IMR-90 (cell line): ENCODE data around the gene SPATA31E1. TPM values are rescaled to one million over a fixed set of nuclear protein-coding genes. Genes with fewer than 3 reads are reported as not detected.

Experiments used
- ATAC-seq: fragments of 200-7000 bp; cut with Tn5 transposase; 2 replicates; pipeline ENCODE4 v1.9.1; 2020; ENCODE audit warnings: low read depth, mild to moderate bottlenecking, moderate library complexity
- BruUV-seq: library from RNA; stranded (reverse); fragments of 400-500 nt; replicated peaks from 2 replicates; lab custom pipeline; 2021; lab: Mats Ljungman, UMichigan
- CTCF ChIA-PET: fragments of 300-600 bp; formaldehyde crosslinking; extraction: SDS; loops from one replicate; lab custom pipeline; 2021; ENCODE audit warnings: antibody characterized with exemption; lab: Yijun Ruan, JAX
- POLR2A ChIA-PET: fragments of 300-600 bp; sonication (Branson Sonifier 250); formaldehyde crosslinking; loops from one replicate; lab custom pipeline; 2022; ENCODE audit warnings: antibody characterized with exemption; ENCODE audit not compliant: unreplicated experiment; lab: Charles Lee
- DNase-seq: peaks from one replicate; pipeline ENCODE4 v3.0.0; 2013
- H2AFZ ChIP-seq: replicated peaks from 2 replicates; pipeline ENCODE3; 2013; ENCODE audit warnings: low read length, mild to moderate bottlenecking; ENCODE audit not compliant: poor library complexity
- H2AK5ac ChIP-seq: 2 replicates; pipeline ENCODE4 v1.6.1; 2013; ENCODE audit warnings: low read depth, low read length, inconsistent platforms
- H2AK9ac ChIP-seq: replicated peaks from 2 replicates; pipeline ENCODE3; 2013; ENCODE audit warnings: mild to moderate bottlenecking, low read depth, low read length, moderate library complexity; ENCODE audit not compliant: poor library complexity
- H2BK120ac ChIP-seq: 2 replicates; pipeline ENCODE4 v1.6.1; 2013; ENCODE audit warnings: low read depth, low read length, inconsistent platforms
- H2BK15ac ChIP-seq: 3 replicates; pipeline ENCODE4 v1.6.1; 2013; ENCODE audit warnings: low read depth, low read length, inconsistent platforms
- H2BK20ac ChIP-seq: 2 replicates; pipeline ENCODE4 v1.6.1; 2013; ENCODE audit warnings: low read depth, mild to moderate bottlenecking, inconsistent platforms, low read length, moderate library complexity
- H2BK5ac ChIP-seq: 2 replicates; pipeline ENCODE4 v1.6.1; 2013; ENCODE audit warnings: mild to moderate bottlenecking, low read depth, low read length, inconsistent platforms; ENCODE audit not compliant: poor library complexity, severe bottlenecking
- H3K14ac ChIP-seq: replicated peaks from 2 replicates; pipeline ENCODE4 v1.6.1; 2013; ENCODE audit warnings: low read depth, low read length, inconsistent platforms
- H3K18ac ChIP-seq: 2 replicates; pipeline ENCODE4 v1.6.1; 2013; ENCODE audit warnings: low read depth, low read length, control low read depth
- H3K23ac ChIP-seq: 2 replicates; pipeline ENCODE4 v1.6.1; 2013; ENCODE audit warnings: low read depth, low read length, inconsistent platforms
- H3K27ac ChIP-seq: 2 replicates; pipeline ENCODE4 v1.5.1; 2013; ENCODE audit warnings: mild to moderate bottlenecking, control low read depth, low read length; ENCODE audit not compliant: insufficient read depth
- H3K27me3 ChIP-seq: 2 replicates; pipeline ENCODE4 v1.6.1; 2013; ENCODE audit warnings: low read length; ENCODE audit not compliant: control insufficient read depth, insufficient read depth
- H3K36me3 ChIP-seq: 2 replicates; pipeline ENCODE4 v1.6.1; 2013; ENCODE audit warnings: low read length, mixed read lengths; ENCODE audit not compliant: control insufficient read depth, insufficient read depth
- H3K4ac ChIP-seq: 2 replicates; pipeline ENCODE4 v1.6.1; 2013; ENCODE audit warnings: low read depth, low read length, inconsistent platforms
- H3K4me1 ChIP-seq: 2 replicates; pipeline ENCODE4 v1.6.1; 2013; ENCODE audit warnings: low read length, mixed read lengths; ENCODE audit not compliant: control insufficient read depth, insufficient read depth
- H3K4me2 ChIP-seq: 2 replicates; pipeline ENCODE4 v1.6.1; 2013; ENCODE audit warnings: low read depth, mild to moderate bottlenecking, control low read depth, low read length, moderate library complexity
- H3K4me3 ChIP-seq: 2 replicates; pipeline ENCODE4 v1.5.1; 2013; ENCODE audit warnings: low read depth, mild to moderate bottlenecking, control low read depth, low read length, moderate library complexity; ENCODE audit not compliant: insufficient read depth
- H3K56ac ChIP-seq: 2 replicates; pipeline ENCODE4 v1.6.1; 2013; ENCODE audit warnings: low read length, inconsistent platforms; ENCODE audit not compliant: insufficient read depth; ENCODE audit errors: extremely low read depth
- H3K79me1 ChIP-seq, 2 experiments: 2 replicates each; pipeline ENCODE4 v1.6.1; 2013; ENCODE audit warnings: low read length in 2 of 2, inconsistent platforms in 1 of 2, low read depth in 1 of 2
- H3K9ac ChIP-seq: 2 replicates; pipeline ENCODE4 v1.6.1; 2013; ENCODE audit warnings: low read depth, low read length, control low read depth
- H3K9me1 ChIP-seq: 2 replicates; pipeline ENCODE4 v1.6.1; 2013; ENCODE audit warnings: low read length, inconsistent platforms; ENCODE audit not compliant: insufficient read depth
- H3K9me3 ChIP-seq: 2 replicates; pipeline ENCODE4 v1.6.1; 2013; ENCODE audit warnings: low read length; ENCODE audit not compliant: control insufficient read depth, insufficient read depth
- H4K20me1 ChIP-seq: 2 replicates; pipeline ENCODE4 v1.6.1; 2013; ENCODE audit warnings: low read length, inconsistent platforms; ENCODE audit not compliant: insufficient read depth
- H4K5ac ChIP-seq: 2 replicates; pipeline ENCODE4 v1.6.1; 2013; ENCODE audit warnings: mild to moderate bottlenecking, low read depth, low read length, control low read depth
- H4K8ac ChIP-seq, 2 experiments: 2 replicates each; pipeline ENCODE4 v1.6.1; 2013; ENCODE audit warnings: low read depth in 2 of 2, low read length in 2 of 2, control low read depth in 1 of 2, inconsistent platforms in 1 of 2
- H4K91ac ChIP-seq: 2 replicates; pipeline ENCODE4 v1.6.1; 2013; ENCODE audit warnings: low read depth, low read length, inconsistent platforms; ENCODE audit not compliant: insufficient read depth
- BHLHE40 ChIP-seq: fragments of 150-350 bp; IDR thresholded peaks from 2 replicates; pipeline ENCODE4 v1.6.1; 2016; ENCODE audit warnings: mild to moderate bottlenecking, low read depth, low read length
- CEBPB ChIP-seq: IDR thresholded peaks from 2 replicates; pipeline ENCODE4 v1.6.1; 2012; ENCODE audit warnings: low read depth, low read length, improper control_type of control experiment
- CHD1 ChIP-seq: IDR thresholded peaks from 2 replicates; pipeline ENCODE4 v1.6.1; 2012; ENCODE audit warnings: low read depth, low read length, improper control_type of control experiment
- CTCF ChIP-seq: conservative IDR thresholded peaks from 2 replicates; pipeline ENCODE4 v1.5.1; 2012; ENCODE audit warnings: mild to moderate bottlenecking, low read depth, low read length, improper control_type of control experiment
- ELK1 ChIP-seq: fragments of 150-350 bp; IDR thresholded peaks from 2 replicates; pipeline ENCODE4 v1.6.1; 2016; ENCODE audit warnings: low read depth, mild to moderate bottlenecking, low read length, moderate library complexity, borderline replicate concordance
- FOS ChIP-seq: fragments of 150-350 bp; IDR thresholded peaks from 2 replicates; pipeline ENCODE4 v1.6.1; 2016; ENCODE audit warnings: low read depth, low read length
- MAFK ChIP-seq: IDR thresholded peaks from 2 replicates; pipeline ENCODE4 v1.6.1; 2012; ENCODE audit warnings: low read depth, low read length, improper control_type of control experiment
- MAZ ChIP-seq: IDR thresholded peaks from 2 replicates; pipeline ENCODE4 v1.6.1; 2012; ENCODE audit warnings: low read depth, mild to moderate bottlenecking, low read length, improper control_type of control experiment, moderate library complexity, borderline replicate concordance
- MXI1 ChIP-seq: IDR thresholded peaks from 2 replicates; pipeline ENCODE4 v1.6.1; 2012; ENCODE audit warnings: low read depth, mild to moderate bottlenecking, low read length, moderate library complexity, borderline replicate concordance
- NFE2L2 ChIP-seq: fragments of 150-350 bp; IDR thresholded peaks from 2 replicates; pipeline ENCODE4 v1.6.1; 2016; ENCODE audit warnings: low read depth, mild to moderate bottlenecking, low read length
- POLR2A ChIP-seq: IDR thresholded peaks from 2 replicates; pipeline ENCODE4 v1.6.1; 2012; ENCODE audit warnings: mild to moderate bottlenecking, low read depth, low read length
- RAD21 ChIP-seq: IDR thresholded peaks from 2 replicates; pipeline ENCODE4 v1.6.1; 2012; ENCODE audit warnings: low read length, improper control_type of control experiment
- RCOR1 ChIP-seq: IDR thresholded peaks from 2 replicates; pipeline ENCODE4 v1.6.1; 2012; ENCODE audit warnings: mild to moderate bottlenecking, low read length, improper control_type of control experiment; ENCODE audit not compliant: insufficient replicate concordance
- RFX5 ChIP-seq: IDR thresholded peaks from 2 replicates; pipeline ENCODE4 v1.8.0; 2012; ENCODE audit warnings: low read depth, mild to moderate bottlenecking, low read length, moderate library complexity
- SMC3 ChIP-seq: fragments of 150-350 bp; IDR thresholded peaks from 2 replicates; pipeline ENCODE4 v1.6.1; 2016; ENCODE audit warnings: low read depth, mild to moderate bottlenecking, antibody characterized with exemption, low read length, moderate library complexity
- USF2 ChIP-seq: fragments of 150-350 bp; IDR thresholded peaks from 2 replicates; pipeline ENCODE4 v1.6.1; 2017; ENCODE audit warnings: mild to moderate bottlenecking, antibody characterized with exemption, low read length, low read depth
- WGBS, 2 experiments: methylation state at CpG; one replicate each; pipeline versions ENCODE4 v1.1.5 to v1.1.7; 2013; ENCODE audit warnings: missing lambda C conversion rate in 2 of 2; ENCODE audit not compliant: insufficient read length in 1 of 2; ENCODE audit errors: extremely low coverage in 2 of 2; 5-methylcytosine and 5-hydroxymethylcytosine counted together
- dilution Hi-C: fragments of 300-500 bp; cut with HindIII; formaldehyde crosslinking; loops from one replicate; pipeline ENCODE4 v1.14.3; 2018; ENCODE audit warnings: low sequenced_read_pairs; ENCODE audit not compliant: unreplicated experiment
- in situ Hi-C: fragments of 300-500 bp; cut with MboI; formaldehyde crosslinking; loops from 3 replicates; pipeline ENCODE4 v1.14.3; 2019; ENCODE audit warnings: low sequenced_read_pairs, inconsistent platforms, mixed read lengths
- intact Hi-C: fragments of 100-400 bp; cut with micrococcal nuclease; formaldehyde crosslinking; loops from 2 replicates; pipeline ENCODE4 v1.10.0; 2022
- polyA plus RNA-seq, 3 experiments: library from polyadenylated mRNA; depleted of rRNA; stranded (reverse); fragments of >200 nt; gene quantifications; 2 replicates each; pipeline ENCODE4 v1.2.3, GENCODE V29; 2012; ENCODE audit warnings: low replicate concordance in 1 of 3
- total RNA-seq: library from RNA; depleted of rRNA; stranded (reverse); fragments of >200 nt; gene quantifications from 2 replicates; pipeline ENCODE4 v1.2.3, GENCODE V29; 2012

Gene SPATA31E1
- total and polyA plus RNA-seq, 2 of the 4 experiments (the other 2 are of a cell fraction), result 0.03 TPM; not detected in 1

GRCh38 chr9:87853302-87853701, 29.4 kb upstream of the SPATA31E1 start:
- H2AK9ac ChIP-seq, result no peak overlapping the region
- H3K27ac ChIP-seq, result no peak overlapping the region
- H3K4me3 ChIP-seq, result no peak overlapping the region
- ATAC-seq (no peak), DNase-seq (no peak)
- no peak overlapping the region for H3K4ac ChIP-seq
- no peak overlapping the region for H3K23ac ChIP-seq
- H3K9me1 ChIP-seq, result no peaks in the 10 kb centered on the region
- no peaks in the 10 kb centered on the region; the same call in 1 of the 2 replicates for H3K9me3 ChIP-seq
- H2AK5ac ChIP-seq, result no peak overlapping the region
- H3K4me1 ChIP-seq, result no peaks in the 10 kb centered on the region; the same call in 1 of the 2 replicates
- H3K56ac ChIP-seq, result no peak overlapping the region
- no peak overlapping the region for H2BK5ac ChIP-seq
- no peak overlapping the region for H4K8ac ChIP-seq
- no peak overlapping the region for H4K5ac ChIP-seq
- H2BK20ac ChIP-seq, result no peak overlapping the region
- H2BK15ac ChIP-seq, result no peak overlapping the region
- ChIA-PET POLR2A (no interaction called here), CTCF (no interaction called here)
- no peak overlapping the region for H3K4me2 ChIP-seq
- no peak overlapping the region for H3K18ac ChIP-seq
- intact Hi-C loops (no loop called here), dilution Hi-C loops (no loop called here), in situ Hi-C loops (no loop called here)
- no peaks in the 10 kb centered on the region for H3K36me3 ChIP-seq
- H3K14ac ChIP-seq, result no peak overlapping the region
- TF ChIP-seq CEBPB (no peak), SMC3 (no peak), MXI1 (no peak), CHD1 (no peak), MAFK (no peak), FOS (no peak), RCOR1 (no peak), RAD21 (no peak), CTCF (no peak), POLR2A (no peak), USF2 (no peak), RFX5 (no peak), MAZ (no peak), BHLHE40 (no peak), ELK1 (no peak), NFE2L2 (no peak)
- no peak overlapping the region for H3K9ac ChIP-seq
- WGBS, 2 experiments, result 86% methylated on average over 3 of the region's 7 CpGs; no CpG with 5 or more reads in 1 of the 2 experiments
- H4K91ac ChIP-seq, result no peak overlapping the region
- BruUV-seq, result no TSS peak
- H3K27me3 ChIP-seq, result no peaks in the 10 kb centered on the region
- no peak overlapping the region for H2AFZ ChIP-seq
- no peak overlapping the region for H2BK120ac ChIP-seq
- H4K20me1 ChIP-seq, result no peaks in the 10 kb centered on the region
- no peaks in the 10 kb centered on the region for H3K79me1 ChIP-seq
